Muscle layer of duodenum (tissue), 2 donors: ENCODE data around the gene TMSB4X.
"Not testable (repeated sequence)": the region's sequence is repeated elsewhere in the genome, so short reads cannot be mapped to it uniquely, and the experiment has no call there.

ENCODE experiments used
- H3K27ac ChIP-seq: one replicate; pipeline ENCODE4 v1.7.0; 2013; ENCODE audit warnings: mild to moderate bottlenecking, low read length
- H3K27me3 ChIP-seq: one replicate; pipeline ENCODE4 v1.7.0; 2013; ENCODE audit warnings: low read depth, mild to moderate bottlenecking, control low read depth, low read length
- H3K36me3 ChIP-seq, 2 donors: one replicate each; pipeline ENCODE4 v1.7.0; 2013; ENCODE audit warnings: low read length in 2 of 2, control low read depth in 1 of 2, mild to moderate bottlenecking in 1 of 2; ENCODE audit not compliant: insufficient read depth in 2 of 2, control insufficient read depth in 1 of 2
- H3K4me1 ChIP-seq, 2 donors: one replicate each; pipeline ENCODE4 v1.7.0; 2013; ENCODE audit warnings: low read length in 2 of 2, mild to moderate bottlenecking in 2 of 2, control low read depth in 1 of 2, moderate library complexity in 1 of 2; ENCODE audit not compliant: insufficient read depth in 2 of 2, control insufficient read depth in 1 of 2
- H3K4me3 ChIP-seq, 2 donors: one replicate each; pipeline ENCODE4 v1.7.0; 2013; ENCODE audit warnings: low read length in 2 of 2, low read depth in 1 of 2, mild to moderate bottlenecking in 1 of 2
- H3K9me3 ChIP-seq, 2 donors: one replicate each; pipeline ENCODE4 v1.7.0; 2013; ENCODE audit warnings: low read length in 2 of 2, control low read depth in 1 of 2, mild to moderate bottlenecking in 1 of 2; ENCODE audit not compliant: control insufficient read depth in 1 of 2
- donor health status: healthy.

The TMSB4X gene

GRCh38 chrX:12970691-12971202, 4.2 kb upstream of the TMSB4X start:
- no peaks in the 10 kb centered on the region for H3K9me3 ChIP-seq
- H3K36me3 ChIP-seq: no peaks in the 10 kb centered on the region
- H3K27ac ChIP-seq: peak overlapping the region; percentile 88
- peaks cover 4 to 5% of the 10 kb centered on the region in 2 donors for H3K4me1 ChIP-seq
- H3K27me3 ChIP-seq: no peaks in the 10 kb centered on the region
- H3K4me3 ChIP-seq: peak overlapping the region in 1 of 2 donors; percentile 16

DNA sequence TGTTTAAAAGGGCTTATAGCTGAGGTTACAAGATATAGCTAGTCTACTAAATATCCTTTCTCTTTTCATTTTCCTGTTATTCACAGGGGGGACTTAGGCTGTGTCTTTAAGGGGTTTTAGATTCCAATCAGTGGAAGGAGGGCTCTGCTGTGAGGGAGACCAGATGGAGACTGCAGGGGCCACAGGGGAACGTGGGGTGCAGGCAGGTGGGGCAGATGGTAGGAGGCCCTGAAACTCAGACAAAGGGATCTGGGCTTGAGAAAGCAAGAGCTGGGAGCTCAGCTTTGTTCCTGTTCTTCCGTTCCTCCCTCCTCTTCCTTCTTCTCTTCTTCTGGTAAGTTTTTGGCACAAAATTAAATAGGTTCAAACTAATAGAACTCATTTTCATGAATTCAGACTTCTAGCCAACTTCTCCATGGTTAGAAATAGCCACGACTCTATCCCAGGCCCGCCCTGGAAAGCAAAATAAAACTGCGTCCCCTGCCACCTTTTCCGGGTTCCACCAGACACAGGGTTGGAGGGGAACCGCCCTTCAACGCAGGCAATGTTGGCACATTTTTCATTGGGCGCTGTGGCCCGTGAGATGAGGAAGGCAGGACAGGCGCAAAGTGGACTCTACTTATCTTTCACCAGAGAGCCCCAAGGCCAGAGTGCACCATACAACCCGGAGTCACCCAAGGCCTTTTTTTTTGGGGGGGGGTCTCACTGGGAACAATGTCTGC, 3.5 kb upstream of the TMSB4X start:
- H3K27me3 ChIP-seq: no peaks in the 10 kb centered on the region
- no peaks in the 10 kb centered on the region for H3K9me3 ChIP-seq

GRCh38 chrX:12972243-12972642, 2.7 kb upstream of the TMSB4X start:
- Histone ChIP-seq H3K4me1 (peaks cover 4 to 5% of the 10 kb centered on the region in 2 donors), H3K9me3 (no peaks in the 10 kb centered on the region), H3K27me3 (no peaks in the 10 kb centered on the region), H3K36me3 (no peaks in the 10 kb centered on the region), H3K27ac (peak overlapping the region; percentile 88), H3K4me3 (no peak overlapping the region)

More for the DNA sequence above, 3.5 kb upstream of the TMSB4X start:
- Histone ChIP-seq H3K27ac (peak overlapping the region; percentile 88), H3K4me1 (peaks cover 4 to 5% of the 10 kb centered on the region in 2 donors), H3K4me3 (peak overlapping the region in 1 of 2 donors; percentile 16), H3K36me3 (no peaks in the 10 kb centered on the region)

DNA sequence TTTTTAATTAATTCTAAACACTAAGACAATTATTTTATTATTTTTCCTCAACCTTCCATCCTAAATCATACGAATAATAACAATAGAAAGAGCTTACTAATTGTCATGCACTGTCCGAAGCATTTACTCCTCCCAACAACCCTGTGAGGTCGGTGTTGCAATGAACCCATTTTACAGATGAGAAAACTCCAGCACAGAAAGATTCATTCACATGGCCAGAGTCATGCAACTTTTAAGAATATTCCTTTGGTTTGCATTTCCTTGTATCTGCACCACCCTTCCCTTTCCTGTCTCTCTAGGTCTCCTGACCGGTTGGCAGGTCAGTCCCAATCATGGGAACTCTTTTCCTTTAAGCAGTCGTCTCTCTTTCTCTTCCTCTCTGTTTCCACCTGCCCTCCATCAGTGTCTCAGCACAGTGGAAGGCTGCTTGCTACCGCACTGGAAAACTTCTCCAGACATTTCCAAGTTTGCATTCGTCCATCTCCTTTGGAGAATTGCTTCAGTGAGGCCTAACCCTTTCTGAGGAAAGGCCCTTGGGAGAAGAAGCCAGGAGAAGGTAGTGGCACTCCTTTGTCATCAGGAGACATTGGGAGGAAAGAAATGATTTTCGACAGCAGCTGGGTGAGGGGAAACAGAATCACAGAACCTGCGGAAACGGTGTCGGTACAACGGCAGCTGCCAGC, 1.9 kb upstream of the TMSB4X start:
- Histone ChIP-seq H3K27ac (peak overlapping the region; percentile 97), H3K9me3 (no peaks in the 10 kb centered on the region), H3K27me3 (no peaks in the 10 kb centered on the region), H3K4me1 (peaks cover 4 to 5% of the 10 kb centered on the region in 2 donors), H3K36me3 (no peaks in the 10 kb centered on the region), H3K4me3 (peak overlapping the region; percentile 81 to 89)

DNA sequence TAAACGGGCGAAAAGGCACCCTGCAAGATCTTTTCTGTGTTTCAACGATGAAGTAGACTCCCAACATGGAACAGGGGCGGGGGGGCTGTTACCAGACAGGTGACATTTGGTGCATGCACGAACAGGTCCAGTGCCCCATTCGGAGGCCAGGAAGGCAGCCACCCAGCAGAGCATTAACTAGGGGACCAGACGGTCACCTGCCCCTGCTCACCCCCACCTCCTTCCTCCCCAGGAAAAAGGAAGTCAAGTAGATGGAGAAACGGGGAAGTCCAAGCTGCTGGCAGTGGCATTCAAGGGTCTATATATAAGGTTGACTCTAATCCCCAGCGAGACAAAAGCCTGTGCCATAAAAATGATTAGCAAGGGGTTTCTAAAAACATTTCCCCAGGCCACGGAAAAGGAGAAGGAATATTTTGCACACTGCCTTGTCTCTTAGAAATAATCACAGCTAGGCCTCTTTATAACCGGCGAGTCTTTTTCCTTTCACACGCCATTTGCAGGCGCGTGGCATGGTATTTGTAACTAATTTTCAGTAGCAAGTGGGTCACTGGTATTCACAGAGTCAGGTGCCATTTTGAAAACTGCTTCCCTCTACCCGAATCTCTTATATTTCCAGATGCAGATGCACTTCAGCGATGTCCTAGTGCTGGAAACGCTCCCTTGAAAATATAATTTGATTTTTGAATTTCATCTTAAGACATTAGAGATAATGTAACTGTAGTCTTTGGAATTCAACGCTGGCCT, 1.2 kb upstream of the TMSB4X start:
- Histone ChIP-seq H3K4me1 (peaks cover 4 to 5% of the 10 kb centered on the region in 2 donors), H3K9me3 (no peaks in the 10 kb centered on the region), H3K36me3 (no peaks in the 10 kb centered on the region), H3K4me3 (peak overlapping the region; percentile 81 to 89), H3K27me3 (no peaks in the 10 kb centered on the region), H3K27ac (peak overlapping the region; percentile 97)

GRCh38 chrX:12974305-12974795, 560 bp upstream of the TMSB4X start:
- no peaks in the 10 kb centered on the region for H3K27me3 ChIP-seq
- no peaks in the 10 kb centered on the region for H3K36me3 ChIP-seq
- no peaks in the 10 kb centered on the region for H3K9me3 ChIP-seq
- H3K27ac ChIP-seq: peak overlapping the region; percentile 97
- H3K4me1 ChIP-seq: peaks cover 4 to 5% of the 10 kb centered on the region in 2 donors
- peak overlapping the region; percentile 81 to 89 for H3K4me3 ChIP-seq

DNA sequence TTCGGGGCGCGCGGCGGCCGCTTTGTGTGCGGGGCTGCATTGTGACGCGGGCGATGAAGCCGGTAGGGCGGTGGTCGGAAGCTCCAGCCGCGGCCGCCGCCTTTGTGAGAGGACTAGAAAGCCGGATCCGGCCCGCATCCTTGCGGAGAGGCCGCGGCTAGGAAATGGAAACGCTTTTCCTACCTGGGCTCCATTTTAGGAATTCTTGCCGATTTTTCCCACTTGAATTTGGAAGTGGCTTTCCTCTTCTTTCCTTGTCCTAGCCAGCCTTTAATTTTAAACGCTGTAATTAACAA, 708 bp downstream of the TMSB4X start:
- Histone ChIP-seq H3K4me3 (peak overlapping the region; percentile 81 to 89), H3K4me1 (peaks cover 4 to 5% of the 10 kb centered on the region in 2 donors), H3K36me3 (no peaks in the 10 kb centered on the region), H3K9me3 (no peaks in the 10 kb centered on the region), H3K27ac (peak overlapping the region; percentile 97), H3K27me3 (no peaks in the 10 kb centered on the region)

GRCh38 chrX:12975991-12976558, 1.2 kb downstream of the TMSB4X start:
- Histone ChIP-seq H3K27me3 (no peaks in the 10 kb centered on the region), H3K36me3 (no peaks in the 10 kb centered on the region), H3K4me1 (peaks cover 1 to 4% of the 10 kb centered on the region in 2 donors), H3K27ac (peak overlapping the region; percentile 97), H3K4me3 (peak overlapping the region; percentile 81 to 89), H3K9me3 (no peaks in the 10 kb centered on the region)

GRCh38 chrX:12976819-12977732, 2.2 kb downstream of the TMSB4X start:
- not testable (repeated sequence) for H3K4me1 ChIP-seq, H3K27me3 ChIP-seq, H3K36me3 ChIP-seq, H3K9me3 ChIP-seq
- H3K4me3 ChIP-seq: peak overlapping the region; percentile 61 to 81
- H3K27ac ChIP-seq: peak overlapping the region; percentile 87

DNA sequence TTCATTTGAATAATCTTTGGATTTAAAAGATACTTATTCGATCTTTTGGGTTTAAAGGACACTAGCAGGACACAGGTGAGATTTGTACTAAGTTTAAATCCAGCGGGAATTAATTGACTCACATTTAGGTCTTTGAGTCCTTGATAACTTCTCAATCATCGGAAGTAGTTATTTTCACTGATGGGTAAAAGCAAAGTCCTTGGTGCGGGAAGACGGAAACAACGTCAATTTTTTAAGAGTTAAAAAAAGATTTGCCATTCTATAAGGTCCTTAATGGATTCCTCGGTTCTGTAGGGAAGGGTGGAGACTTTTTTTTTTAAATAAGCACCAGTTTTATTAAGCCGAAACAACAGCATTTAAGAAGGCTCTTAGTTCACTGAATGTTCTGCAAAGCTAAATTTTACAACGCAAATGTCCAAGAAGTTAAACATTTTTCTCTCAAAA, 2.9 kb downstream of the TMSB4X start:
- Histone ChIP-seq H3K27ac (peak overlapping the region; percentile 87), H3K9me3 (no peaks in the 10 kb centered on the region), H3K27me3 (no peaks in the 10 kb centered on the region), H3K36me3 (no peaks in the 10 kb centered on the region), H3K4me1 (no peaks in the 10 kb centered on the region), H3K4me3 (peak overlapping the region; percentile 61 to 81)
